OCI-LY1 (cell line): ENCODE results near the gene MAPK8IP1.

Experiments used
- CTCF ChIP-seq: fragments of 200-600 bp; sonication (generic), shearing (Covaris generic); IDR thresholded peaks from 2 replicates; pipeline ENCODE4 v1.5.1; 2017; ENCODE audit warnings: mild to moderate bottlenecking, antibody characterized with exemption, low read length, moderate library complexity, mixed read lengths
- EZH2 ChIP-seq: fragments of 200-600 bp; sonication (generic), shearing (Covaris generic); IDR thresholded peaks from 2 replicates; pipeline ENCODE4 v1.8.0; 2017; ENCODE audit warnings: borderline replicate concordance, mixed run types, mild to moderate bottlenecking, antibody characterized with exemption, low read length, moderate library complexity, mixed read lengths

GRCh38 chr11:45877221-45877620 lies 8.2 kb upstream of the MAPK8IP1 start:
- TF ChIP-seq EZH2 (no peak), CTCF (no peak)
